Measurements from ENCODE around the gene LZTR1. TPM values are rescaled to one million over a fixed set of nuclear protein-coding genes. Genes with fewer than 3 reads are reported as not detected.

LZTR1 gene
- total and polyA plus RNA-seq, 2 of the 8 experiments (the other 6 are each of a cell fraction or from before 2014, with no cell fraction given): 22.3 to 31.0 TPM

DNA sequence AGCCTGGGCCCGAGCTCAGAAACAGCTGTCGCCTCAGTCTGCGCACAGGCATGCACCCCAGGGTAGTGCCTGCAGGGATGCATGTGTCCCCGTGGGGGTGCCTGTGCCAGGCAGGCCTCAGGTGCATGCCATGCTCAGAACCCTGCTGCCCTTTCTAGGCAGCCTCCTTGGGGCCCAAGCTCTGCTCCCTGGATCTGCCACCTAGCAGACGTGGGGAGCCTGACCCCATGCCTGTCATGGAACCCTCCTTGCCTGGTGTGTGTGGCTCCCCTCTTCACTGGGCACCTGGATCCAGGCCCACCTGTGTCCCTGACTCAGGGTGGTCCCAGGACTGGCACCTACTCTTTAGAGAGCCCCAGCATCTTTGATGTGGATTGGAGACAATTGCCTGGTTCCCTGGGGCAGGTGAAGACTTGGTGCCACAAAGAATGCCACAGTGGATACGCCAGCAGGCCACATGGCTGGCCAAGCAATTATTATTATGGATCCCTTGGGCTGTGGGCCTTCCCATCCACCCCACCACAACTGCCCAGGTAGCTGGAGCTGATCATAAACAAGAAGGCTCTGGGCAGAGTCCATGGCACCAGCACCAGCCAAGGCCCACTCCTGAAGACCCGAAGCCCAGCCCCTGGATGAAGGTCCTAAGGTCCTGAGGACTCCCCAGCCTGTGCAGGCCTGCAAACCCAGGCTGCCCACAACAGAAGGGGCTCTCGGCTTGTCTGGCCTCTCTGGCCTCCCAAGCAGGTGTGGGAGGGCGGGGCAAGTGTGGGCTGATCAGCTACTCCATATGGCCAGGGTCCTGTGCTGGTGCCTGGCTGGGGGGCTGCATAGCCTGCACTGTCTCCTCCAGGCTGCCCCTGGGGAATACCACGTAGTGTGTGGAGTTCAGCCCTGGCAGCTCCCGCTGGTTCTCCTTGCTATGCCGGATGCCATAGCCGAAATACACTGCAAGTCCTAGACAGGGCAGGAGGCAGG is 46.5 kb downstream of the LZTR1 start (continued):
- no peak for TF ChIP-seq RXRA (IDR thresholded peaks at IDR 0.05; ENCODE audit: insufficient read depth, low read depth, low read length)
- TF ChIP-seq TBP (IDR thresholded peaks at IDR 0.05; ENCODE audit: low read depth, low read length): no peak
- TF ChIP-seq GTF2F1 (IDR thresholded peaks at IDR 0.05; ENCODE audit: borderline replicate concordance, low read depth, low read length): no peak
